ENCODE results near the gene SLC39A11. TPM values are rescaled to one million over a fixed set of nuclear protein-coding genes. Genes with fewer than 3 reads are reported as not detected.

The SLC39A11 gene
- total RNA-seq, 1 donor from 2014 or later: 5.5 TPM

GRCh38 chr17:72651988-72652387 is 440.5 kb downstream of the SLC39A11 start:
- Histone ChIP-seq H3K27me3 (no peaks in the 10 kb centered on the region), H4K20me1 (ENCODE audit: low read depth) (no peaks in the 10 kb centered on the region), H3K4me2 (no peak overlapping the region), H3K9ac (no peak overlapping the region), H3K9me3 (ENCODE audit: low read depth) (no peaks in the 10 kb centered on the region), H3K36me3 (no peaks in the 10 kb centered on the region), H3K79me2 (ENCODE audit: low read depth) (no peaks in the 10 kb centered on the region), H2AFZ (replicated peaks) (no peak overlapping the region), H3K27ac (no peak overlapping the region), H3F3A (ENCODE audit: low read depth) (no peaks in the 10 kb centered on the region), H3K4me3 (no peak overlapping the region), H3K4me1 (no peaks in the 10 kb centered on the region)
- H3K4me1 Mint-ChIP-seq: peaks cover 8% of the 10 kb centered on the region
- peaks cover 4% of the 10 kb centered on the region for H3K27me3 Mint-ChIP-seq (ENCODE audit: insufficient read depth, low read depth)
- DNase-seq (ENCODE audit: low spot score): no peak
- no peaks in the 10 kb centered on the region for H3K9me3 Mint-ChIP-seq
- no peak for TF ChIP-seq EZH2phosphoT487 (IDR thresholded peaks at IDR 0.05)
- no peak for TF ChIP-seq CTCF (IDR thresholded peaks at IDR 0.05)
- H3K27ac Mint-ChIP-seq: no peak overlapping the region
- H3K4me3 Mint-ChIP-seq: no peak overlapping the region
- H3K36me3 Mint-ChIP-seq: no peaks in the 10 kb centered on the region

GRCh38 chr17:72648702-72649101 is 443.8 kb downstream of the SLC39A11 start:
- H3K27ac Mint-ChIP-seq: no peak overlapping the region
- Histone ChIP-seq H3K27me3 (no peaks in the 10 kb centered on the region), H3K9me3 (ENCODE audit: low read depth) (no peaks in the 10 kb centered on the region), H3K79me2 (ENCODE audit: low read depth) (no peaks in the 10 kb centered on the region), H2AFZ (replicated peaks) (no peak overlapping the region), H3K4me2 (no peak overlapping the region), H3K4me1 (no peaks in the 10 kb centered on the region), H3K9ac (no peak overlapping the region), H4K20me1 (ENCODE audit: low read depth) (no peaks in the 10 kb centered on the region), H3K36me3 (no peaks in the 10 kb centered on the region), H3F3A (ENCODE audit: low read depth) (no peaks in the 10 kb centered on the region), H3K4me3 (no peak overlapping the region), H3K27ac (no peak overlapping the region)
- no peak overlapping the region for H3K4me3 Mint-ChIP-seq
- no peak for DNase-seq (ENCODE audit: low spot score)
- no peaks in the 10 kb centered on the region for H3K9me3 Mint-ChIP-seq
- peaks cover 4% of the 10 kb centered on the region for H3K27me3 Mint-ChIP-seq (ENCODE audit: insufficient read depth, low read depth)
- no peaks in the 10 kb centered on the region for H3K4me1 Mint-ChIP-seq
- TF ChIP-seq EZH2 (IDR thresholded peaks at IDR 0.05) (no peak), EZH2phosphoT487 (IDR thresholded peaks at IDR 0.05) (no peak), CTCF (IDR thresholded peaks at IDR 0.05) (no peak)
- H3K36me3 Mint-ChIP-seq: no peaks in the 10 kb centered on the region

DNA sequence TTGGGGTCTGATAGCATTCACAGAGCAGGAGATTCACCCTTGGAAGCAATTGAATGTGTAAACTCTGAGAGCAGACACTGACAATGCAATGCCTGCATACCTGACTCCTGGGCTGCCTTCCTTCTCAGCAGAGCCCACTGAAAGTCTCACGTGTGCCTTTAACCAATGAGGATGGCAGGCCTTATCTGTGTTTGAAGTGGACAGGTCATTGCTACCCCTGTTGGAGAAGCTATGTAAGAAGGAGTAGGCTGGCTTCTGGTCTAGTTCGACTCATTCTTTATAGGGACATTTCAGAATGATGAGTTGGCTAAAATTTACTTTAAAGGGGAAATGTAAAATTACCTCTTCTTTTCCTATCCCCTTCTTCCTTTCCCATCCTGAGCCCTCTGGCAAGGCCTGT is 446.3 kb downstream of the SLC39A11 start:
- H3K9me3 ChIP-seq (ENCODE audit: low read depth): no peaks in the 10 kb centered on the region
- H3K4me2 ChIP-seq: no peak overlapping the region
- Mint-ChIP-seq H3K4me1 (no peaks in the 10 kb centered on the region), H3K27me3 (ENCODE audit: insufficient read depth, low read depth) (peaks cover 2% of the 10 kb centered on the region), H3K36me3 (no peaks in the 10 kb centered on the region), H3K27ac (no peak overlapping the region), H3K4me3 (no peak overlapping the region), H3K9me3 (no peaks in the 10 kb centered on the region)
- no peak overlapping the region for H3K4me3 ChIP-seq
- H2AFZ ChIP-seq (replicated peaks): no peak overlapping the region
- no peak overlapping the region for H3K27ac ChIP-seq
- no peak overlapping the region for H3K9ac ChIP-seq
- H3F3A ChIP-seq (ENCODE audit: low read depth): no peaks in the 10 kb centered on the region
- H3K79me2 ChIP-seq (ENCODE audit: low read depth): no peaks in the 10 kb centered on the region
- no peaks in the 10 kb centered on the region for H3K36me3 ChIP-seq
- TF ChIP-seq EZH2 (IDR thresholded peaks at IDR 0.05) (no peak), EZH2phosphoT487 (IDR thresholded peaks at IDR 0.05) (no peak), CTCF (IDR thresholded peaks at IDR 0.05) (no peak)
- H3K4me1 ChIP-seq: no peaks in the 10 kb centered on the region
- H4K20me1 ChIP-seq (ENCODE audit: low read depth): no peaks in the 10 kb centered on the region
- no peaks in the 10 kb centered on the region for H3K27me3 ChIP-seq
- DNase-seq (ENCODE audit: low spot score): no peak

- Histone ChIP-seq H3K9me3 (ENCODE audit: low read depth) (no peaks in the 10 kb centered on the region), H4K20me1 (ENCODE audit: low read depth) (no peaks in the 10 kb centered on the region), H3K4me2 (no peak overlapping the region), H3K27me3 (no peaks in the 10 kb centered on the region), H3K9ac (no peak overlapping the region), H3K79me2 (ENCODE audit: low read depth) (no peaks in the 10 kb centered on the region), H3K36me3 (no peaks in the 10 kb centered on the region), H3K4me3 (no peak overlapping the region), H3K27ac (no peak overlapping the region), H3K4me1 (no peaks in the 10 kb centered on the region), H3F3A (ENCODE audit: low read depth) (no peaks in the 10 kb centered on the region), H2AFZ (replicated peaks) (no peak overlapping the region)
- Mint-ChIP-seq H3K27ac (no peak overlapping the region), H3K36me3 (peaks cover 2% of the 10 kb centered on the region), H3K4me1 (no peaks in the 10 kb centered on the region), H3K9me3 (no peaks in the 10 kb centered on the region), H3K4me3 (no peak overlapping the region), H3K27me3 (ENCODE audit: insufficient read depth, low read depth) (peaks cover 2% of the 10 kb centered on the region)
- TF ChIP-seq CTCF (IDR thresholded peaks at IDR 0.05) (no peak), EZH2 (IDR thresholded peaks at IDR 0.05) (no peak), EZH2phosphoT487 (IDR thresholded peaks at IDR 0.05) (no peak)
- DNase-seq (ENCODE audit: low spot score): no peak
Observed at GRCh38 chr17:72644492-72644891, 448.0 kb downstream of the SLC39A11 start.
